Kidney epithelial cell (primary cell): Measurements from ENCODE around the gene NUCKS1. TPM values are rescaled to one million over a fixed set of nuclear protein-coding genes. Genes with fewer than 3 reads are reported as not detected.

ENCODE experiments used
- DNase-seq: peaks from one replicate; pipeline ENCODE4 v3.0.0-alpha.2; 2010; ENCODE audit warnings: low read depth
- H3K27me3 ChIP-seq: 2 replicates; pipeline ENCODE4 v1.6.0; 2011; ENCODE audit warnings: low read length; ENCODE audit not compliant: control insufficient read depth, insufficient read depth
- H3K36me3 ChIP-seq: 2 replicates; pipeline ENCODE4 v1.5.1; 2011; ENCODE audit warnings: low read length; ENCODE audit not compliant: control insufficient read depth, insufficient read depth
- H3K4me3 ChIP-seq: 2 replicates; pipeline ENCODE4 v1.5.1; 2011; ENCODE audit warnings: low read depth, mild to moderate bottlenecking, control low read depth, low read length
- total RNA-seq: library from RNA; depleted of rRNA; stranded (reverse); fragments of >200 nt; gene quantifications from 2 replicates; pipeline ENCODE4 v1.2.3, GENCODE V29; 2015
- TF ChIP-seq, protein P1 (sequence below): IDR thresholded peaks from 2 replicates; pipeline ENCODE4 v1.5.1; 2011; ENCODE audit warnings: mild to moderate bottlenecking, moderate library complexity, low read length, control low read depth, inconsistent platforms; ENCODE audit not compliant: insufficient read depth, poor library complexity, severe bottlenecking

Gene NUCKS1
- total RNA-seq, 1 donor from 2014 or later, result 72.6 TPM

DNA sequence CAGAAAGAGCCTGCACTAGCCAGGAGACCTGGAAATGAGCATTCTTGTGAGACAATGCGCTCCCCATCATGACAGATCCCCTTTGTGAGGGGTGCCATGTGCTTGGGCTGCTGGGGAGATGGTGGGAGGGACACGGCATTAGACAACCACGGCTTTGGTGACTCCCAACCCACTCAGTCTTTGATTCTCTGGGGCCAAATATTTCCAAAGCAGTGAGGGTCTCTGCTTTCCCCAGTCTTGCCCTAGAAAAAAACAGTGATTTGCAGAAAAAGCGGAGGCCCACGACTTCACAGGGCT, 79.9 kb downstream of the NUCKS1 start:
- H3K36me3 ChIP-seq, result no peaks in the 10 kb centered on the region
- TF ChIP-seq, protein P1, sequence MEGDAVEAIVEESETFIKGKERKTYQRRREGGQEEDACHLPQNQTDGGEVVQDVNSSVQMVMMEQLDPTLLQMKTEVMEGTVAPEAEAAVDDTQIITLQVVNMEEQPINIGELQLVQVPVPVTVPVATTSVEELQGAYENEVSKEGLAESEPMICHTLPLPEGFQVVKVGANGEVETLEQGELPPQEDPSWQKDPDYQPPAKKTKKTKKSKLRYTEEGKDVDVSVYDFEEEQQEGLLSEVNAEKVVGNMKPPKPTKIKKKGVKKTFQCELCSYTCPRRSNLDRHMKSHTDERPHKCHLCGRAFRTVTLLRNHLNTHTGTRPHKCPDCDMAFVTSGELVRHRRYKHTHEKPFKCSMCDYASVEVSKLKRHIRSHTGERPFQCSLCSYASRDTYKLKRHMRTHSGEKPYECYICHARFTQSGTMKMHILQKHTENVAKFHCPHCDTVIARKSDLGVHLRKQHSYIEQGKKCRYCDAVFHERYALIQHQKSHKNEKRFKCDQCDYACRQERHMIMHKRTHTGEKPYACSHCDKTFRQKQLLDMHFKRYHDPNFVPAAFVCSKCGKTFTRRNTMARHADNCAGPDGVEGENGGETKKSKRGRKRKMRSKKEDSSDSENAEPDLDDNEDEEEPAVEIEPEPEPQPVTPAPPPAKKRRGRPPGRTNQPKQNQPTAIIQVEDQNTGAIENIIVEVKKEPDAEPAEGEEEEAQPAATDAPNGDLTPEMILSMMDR, result no peak
- no peaks in the 10 kb centered on the region for H3K27me3 ChIP-seq
- H3K4me3 ChIP-seq, result no peak overlapping the region
- no peak for DNase-seq

DNA sequence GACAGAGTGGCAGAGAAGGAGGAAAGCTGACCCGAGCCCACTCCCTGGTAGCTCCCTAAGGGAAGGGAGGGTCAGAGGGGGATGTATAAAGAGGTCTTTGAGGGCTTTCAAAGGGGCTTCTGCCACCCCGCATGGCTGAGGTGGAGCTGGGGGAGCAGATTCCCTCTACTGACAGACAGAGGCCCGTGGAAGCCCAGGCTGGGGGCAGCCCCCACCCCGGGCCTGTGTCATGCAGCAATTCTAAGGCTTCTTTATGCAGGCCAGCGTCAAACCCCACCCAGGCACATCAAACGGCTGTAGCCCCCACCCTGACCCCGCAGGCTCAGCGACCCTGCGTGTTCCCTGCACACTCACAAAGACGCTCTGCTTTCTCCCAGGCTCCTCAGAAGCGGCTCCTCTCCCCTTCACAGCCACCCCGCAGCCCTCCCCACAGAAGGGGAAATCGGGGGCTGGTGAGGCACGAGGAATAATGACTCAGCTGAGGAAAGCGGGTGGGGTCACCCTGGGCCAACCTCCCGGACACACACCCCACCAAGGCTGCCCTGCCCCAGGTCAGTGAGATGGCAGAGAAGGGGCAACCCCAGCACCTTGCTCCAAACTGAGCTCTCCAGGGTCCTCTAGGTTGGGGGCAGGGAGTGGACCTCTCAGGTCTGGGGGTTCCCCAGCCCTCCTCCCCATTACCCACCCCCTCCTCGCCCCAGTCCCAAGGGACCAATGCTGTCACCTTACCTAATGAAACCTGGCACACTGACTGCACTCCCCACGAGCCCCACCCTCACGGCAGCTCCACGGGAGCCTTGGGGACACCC, 80.4 kb downstream of the NUCKS1 start:
- Histone ChIP-seq H3K36me3 (no peaks in the 10 kb centered on the region), H3K27me3 (no peaks in the 10 kb centered on the region), H3K4me3 (no peak overlapping the region)
- no peak for DNase-seq
- TF ChIP-seq, protein P1, result no peak

- no peaks in the 10 kb centered on the region for H3K36me3 ChIP-seq
- H3K4me3 ChIP-seq, result no peak overlapping the region
- TF ChIP-seq, protein P1, result no peak
- no peak for DNase-seq
- no peaks in the 10 kb centered on the region for H3K27me3 ChIP-seq
Observed at GRCh38 chr1:205668951-205669340, 81.0 kb downstream of the NUCKS1 start.

DNA sequence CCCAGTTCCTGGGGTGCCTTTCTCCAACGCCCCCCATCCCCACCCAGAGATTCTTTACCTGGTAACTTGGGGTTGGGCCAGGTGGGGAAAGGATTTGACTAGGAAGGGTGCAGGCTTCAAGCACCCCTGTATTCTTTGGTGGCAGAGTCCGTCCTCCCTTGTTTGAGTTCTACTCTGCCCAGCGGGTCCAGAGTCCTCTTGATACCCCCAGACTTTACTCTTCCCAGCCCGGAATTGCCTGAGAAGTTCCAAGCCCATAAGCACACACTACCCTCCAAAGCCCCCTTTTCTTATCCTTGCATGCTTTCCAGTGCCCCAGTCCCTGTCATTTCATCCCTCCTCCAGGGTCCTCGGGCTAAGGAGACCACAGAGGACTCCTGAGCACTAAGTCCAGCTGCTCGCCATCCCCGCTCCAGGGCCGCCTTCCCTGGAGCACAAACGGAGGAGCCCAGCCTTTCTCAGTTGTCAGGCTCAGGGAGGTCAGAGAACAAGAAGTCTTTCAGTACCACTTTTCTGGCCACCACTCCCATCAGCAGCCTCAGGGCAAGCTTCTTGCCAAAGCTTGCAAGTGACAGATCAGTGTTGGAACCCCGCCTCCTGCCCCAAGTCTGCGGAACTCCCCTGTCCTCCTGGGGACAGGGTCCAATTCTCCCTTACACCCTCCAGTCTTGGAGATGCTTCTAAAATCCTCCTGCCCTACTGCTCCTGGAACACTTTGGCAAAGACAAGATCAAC, 81.9 kb downstream of the NUCKS1 start:
- Histone ChIP-seq H3K27me3 (no peaks in the 10 kb centered on the region), H3K36me3 (no peaks in the 10 kb centered on the region), H3K4me3 (no peak overlapping the region)
- DNase-seq, result no peak
- TF ChIP-seq, protein P1, result no peak

DNA sequence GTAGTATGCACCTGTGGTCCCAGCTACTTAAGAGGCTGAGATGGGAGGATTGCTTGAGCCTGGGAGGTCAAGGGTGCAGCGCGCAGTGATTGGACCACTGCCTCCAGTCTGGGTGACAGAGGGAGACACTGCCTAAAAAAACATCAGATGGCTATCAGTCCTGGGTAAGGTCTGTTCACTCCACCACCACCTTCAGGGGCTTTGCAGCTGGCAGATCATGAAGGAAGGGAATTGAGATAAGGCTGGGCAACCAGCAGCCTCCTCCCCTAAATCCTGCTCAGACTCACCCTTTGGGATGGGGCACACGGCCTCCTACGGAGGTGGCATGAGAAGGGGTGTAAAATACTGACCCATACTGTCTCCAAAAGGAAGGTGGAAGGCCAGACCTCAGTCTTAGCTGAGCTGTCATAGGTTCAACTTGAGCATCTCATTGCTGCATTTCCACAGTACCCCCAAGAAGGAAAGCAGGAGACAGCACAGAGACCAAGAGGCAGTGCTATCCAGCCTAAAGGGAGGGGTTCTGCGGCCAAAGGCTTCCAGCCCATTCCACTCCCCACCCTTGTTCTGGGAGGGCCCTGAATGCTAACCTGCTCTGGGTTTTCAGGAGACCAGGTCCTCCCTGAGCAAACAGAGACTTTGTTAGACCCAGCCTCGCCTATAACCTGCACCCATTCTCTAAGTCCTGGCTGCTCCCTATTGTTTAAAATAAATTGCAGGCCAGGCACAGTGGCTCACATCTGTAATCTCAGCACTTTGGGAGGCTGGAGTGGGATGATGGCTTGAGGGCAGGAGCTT, 83.4 kb downstream of the NUCKS1 start:
- TF ChIP-seq, protein P1, result no peak
- H3K27me3 ChIP-seq, result no peaks in the 10 kb centered on the region
- DNase-seq, result no peak
- no peaks in the 10 kb centered on the region for H3K36me3 ChIP-seq
- no peak overlapping the region for H3K4me3 ChIP-seq
